NCI-H1092 treated with DMSO at 0.1 percent for 48 hours (cell line): ENCODE results near the gene GIN1.

Experiments
- DNase-seq: peaks from one replicate; lab custom pipeline; 2025; lab: John Stamatoyannopoulos, UW

GIN1 gene

GRCh38 chr5:103036601-103037000 is 83.3 kb downstream of the GIN1 start:
- no peak for DNase-seq
